NB4 (cell line): ENCODE results near the gene DMXL2.

Source experiments
- CTCF ChIP-seq: IDR thresholded peaks from one replicate; pipeline ENCODE4 v1.5.1; 2012; ENCODE audit warnings: low read depth, low read length
- MAX ChIP-seq: IDR thresholded peaks from 2 replicates; pipeline ENCODE4 v1.6.1; 2011; ENCODE audit warnings: low read depth, low read length
- POLR2A ChIP-seq: IDR thresholded peaks from 2 replicates; pipeline ENCODE4 v1.6.1; 2011; ENCODE audit warnings: mild to moderate bottlenecking; ENCODE audit not compliant: insufficient read length; ENCODE audit errors: extremely low read depth

- TF ChIP-seq CTCF = no peak
- no peak for TF ChIP-seq MAX
- TF ChIP-seq POLR2A = no peak
These were observed 126.3 kb downstream of the DMXL2 start for GRCh38 chr15:51496246-51496645.
